Measurements from ENCODE around the gene SHMT2.

- TF ChIP-seq ZNF70 (CRISPR knock-in tag; IDR thresholded peaks at IDR 0.05) (no peak), BACH2 (CRISPR knock-in tag; IDR thresholded peaks at IDR 0.05; ENCODE audit: borderline replicate concordance) (no peak), ZFP3 (CRISPR knock-in tag; IDR thresholded peaks at IDR 0.05) (no peak), ARNTL (CRISPR knock-in tag; IDR thresholded peaks at IDR 0.05; ENCODE audit: borderline replicate concordance, low read depth) (no peak), TOX (CRISPR knock-in tag; IDR thresholded peaks at IDR 0.05; ENCODE audit: borderline replicate concordance) (no peak), SNAI2 (CRISPR knock-in tag; IDR thresholded peaks at IDR 0.05) (no peak), CREB5 (CRISPR knock-in tag; IDR thresholded peaks at IDR 0.05; ENCODE audit: low read depth) (no peak), RARB (CRISPR knock-in tag; IDR thresholded peaks at IDR 0.05) (no peak), ESRRG (CRISPR knock-in tag; IDR thresholded peaks at IDR 0.05) (no peak), ZNF8 (CRISPR knock-in tag; IDR thresholded peaks at IDR 0.05) (no peak), TCF4 (CRISPR knock-in tag; IDR thresholded peaks at IDR 0.05; ENCODE audit: borderline replicate concordance) (no peak), CSDC2 (CRISPR knock-in tag; IDR thresholded peaks at IDR 0.05) (no peak), ZC3H10 (CRISPR knock-in tag; IDR thresholded peaks at IDR 0.05) (no peak), PATZ1 (CRISPR knock-in tag; IDR thresholded peaks at IDR 0.05; ENCODE audit: borderline replicate concordance) (no peak)
Measured at GRCh38 chr12:57195186-57195585, 34.3 kb upstream of the SHMT2 start.
